PC-9 (cell line): ENCODE data around the gene HOXA5. TPM values are rescaled to one million over a fixed set of nuclear protein-coding genes. Genes with fewer than 3 reads are reported as not detected.

Experiments
- BruUV-seq: library from RNA; stranded (reverse); fragments of 400-500 nt; replicated peaks from 2 replicates; lab custom pipeline; 2021; lab: Mats Ljungman, UMichigan
- CTCF ChIA-PET: fragments of 300-600 bp; sonication (Branson Sonifier 250); formaldehyde crosslinking; loops from one replicate; lab custom pipeline; 2022; ENCODE audit warnings: antibody characterized with exemption; lab: Charles Lee
- POLR2A ChIA-PET: fragments of 300-600 bp; sonication (Branson Sonifier 250); formaldehyde crosslinking; loops from one replicate; lab custom pipeline; 2022; ENCODE audit warnings: antibody characterized with exemption; ENCODE audit not compliant: unreplicated experiment; lab: Charles Lee
- DNase-seq, 2 experiments: peaks; one replicate each; pipeline versions ENCODE4 v3.0.0 to v3.0.0-alpha.2; 2015 to 2022; ENCODE audit warnings: mixed read lengths in 1 of 2
- H2AFZ ChIP-seq: fragments of 200-600 bp; sonication (generic); 2 replicates; pipeline ENCODE4 v1.8.1; 2017; ENCODE audit warnings: antibody characterized with exemption
- H3F3A ChIP-seq: fragments of 200-600 bp; sonication (generic); 2 replicates; pipeline ENCODE4 v1.8.1; 2017; ENCODE audit warnings: antibody characterized with exemption, mild to moderate bottlenecking, low read depth; ENCODE audit not compliant: insufficient read depth
- H3K27ac ChIP-seq: fragments of 200-600 bp; sonication (generic); 2 replicates; pipeline ENCODE4 v1.6.1; 2016; ENCODE audit warnings: mixed run types
- H3K27me3 ChIP-seq: fragments of 200-600 bp; sonication (generic); 2 replicates; pipeline ENCODE4 v1.6.1; 2016; ENCODE audit warnings: low read depth, mixed run types; ENCODE audit not compliant: insufficient read depth
- H3K36me3 ChIP-seq: fragments of 200-600 bp; sonication (generic); 2 replicates; pipeline ENCODE4 v1.6.1; 2016; ENCODE audit warnings: low read depth, mixed run types
- H3K4me1 ChIP-seq: fragments of 200-600 bp; sonication (generic); replicated peaks from 2 replicates; pipeline ENCODE4 v1.6.1; 2016; ENCODE audit warnings: mixed run types; ENCODE audit not compliant: insufficient read depth
- H3K4me2 ChIP-seq: fragments of 200-600 bp; sonication (generic); 2 replicates; pipeline ENCODE4 v1.6.1; 2017; ENCODE audit warnings: mixed run types
- H3K4me3 ChIP-seq: fragments of 200-600 bp; sonication (generic); 2 replicates; pipeline ENCODE4 v1.6.1; 2016; ENCODE audit warnings: mixed run types
- H3K79me2 ChIP-seq: fragments of 200-600 bp; sonication (generic); 2 replicates; pipeline ENCODE4 v1.6.1; 2017; ENCODE audit warnings: low read depth, mixed run types
- H3K9me2 ChIP-seq: fragments of 200-600 bp; sonication (generic); 2 replicates; pipeline ENCODE4 v1.8.1; 2017; ENCODE audit warnings: mild to moderate bottlenecking; ENCODE audit not compliant: insufficient read depth
- H3K9me3 ChIP-seq: fragments of 200-600 bp; sonication (generic); 2 replicates; pipeline ENCODE4 v1.8.1; 2016; ENCODE audit warnings: low read depth; ENCODE audit not compliant: insufficient read depth
- H4K20me1 ChIP-seq: fragments of 200-600 bp; sonication (generic); 2 replicates; pipeline ENCODE4 v1.8.1; 2017; ENCODE audit not compliant: insufficient read depth
- CTCF ChIP-seq: fragments of 200-600 bp; sonication (generic); conservative IDR thresholded peaks from 2 replicates; pipeline ENCODE4 v1.6.1; 2017; ENCODE audit warnings: mixed run types, antibody characterized with exemption, mild to moderate bottlenecking, moderate library complexity
- EZH2 ChIP-seq: fragments of 200-600 bp; sonication (generic); IDR thresholded peaks from 2 replicates; pipeline ENCODE4 v1.8.0; 2017; ENCODE audit warnings: antibody characterized with exemption, low read depth
- intact Hi-C: fragments of 100-400 bp; cut with micrococcal nuclease; formaldehyde crosslinking; loops from one replicate; pipeline ENCODE4 v1.10.0; 2022; ENCODE audit not compliant: unreplicated experiment
- total RNA-seq: library from RNA; stranded (reverse); gene quantifications from 2 replicates; pipeline ENCODE4 v1.2.3, GENCODE V29; 2021

Gene HOXA5
- total RNA-seq, 1 experiment from 2014 or later: 1.0 TPM

- intact Hi-C loops: no loop called here
- DNase-seq: no peak
- CTCF ChIA-PET: no interaction called here
Observed at GRCh38 chr7:27129729-27130539, 13.5 kb downstream of the HOXA5 start.

GRCh38 chr7:27128776-27129728, 14.4 kb downstream of the HOXA5 start:
- H3K27ac ChIP-seq: no peak overlapping the region
- peaks cover 17% of the 10 kb centered on the region for H3K4me1 ChIP-seq

More at GRCh38 chr7:27129729-27130539, 13.5 kb downstream of the HOXA5 start:
- POLR2A ChIA-PET: no interaction called here
- TF ChIP-seq CTCF (no peak), EZH2 (no peak)
- no TSS peak for BruUV-seq
- Histone ChIP-seq H3K36me3 (no peaks in the 10 kb centered on the region), H3K4me1 (peaks cover 25% of the 10 kb centered on the region), H3K27me3 (no peaks in the 10 kb centered on the region), H3K9me2 (no peaks in the 10 kb centered on the region), H3K9me3 (no peaks in the 10 kb centered on the region), H3K4me3 (no peak overlapping the region), H3K4me2 (no peak overlapping the region), H4K20me1 (no peaks in the 10 kb centered on the region), H3K79me2 (no peaks in the 10 kb centered on the region), H3F3A (peaks cover 16% of the 10 kb centered on the region), H2AFZ (no peak overlapping the region), H3K27ac (no peak overlapping the region)

More at GRCh38 chr7:27128776-27129728, 14.4 kb downstream of the HOXA5 start:
- no peaks in the 10 kb centered on the region for H3K79me2 ChIP-seq
- H3K9me3 ChIP-seq: no peaks in the 10 kb centered on the region
- CTCF ChIA-PET: interaction anchor here (0.6 kb wide), 1 partner anchor 447 kb away, joined by 3 read pairs; no protein-coding TSS in a partner anchor
- DNase-seq: no peak
- BruUV-seq: no TSS peak
- peaks cover 8% of the 10 kb centered on the region; the same call in 1 of the 2 replicates for H3F3A ChIP-seq
- H3K36me3 ChIP-seq: no peaks in the 10 kb centered on the region
- H4K20me1 ChIP-seq: no peaks in the 10 kb centered on the region
- H3K4me3 ChIP-seq: no peak overlapping the region
- no peak for TF ChIP-seq CTCF
- TF ChIP-seq EZH2: no peak
- intact Hi-C loops: no loop called here
- POLR2A ChIA-PET: no interaction called here
- no peaks in the 10 kb centered on the region for H3K9me2 ChIP-seq
- no peak overlapping the region for H2AFZ ChIP-seq
- no peak overlapping the region for H3K4me2 ChIP-seq
- H3K27me3 ChIP-seq: no peaks in the 10 kb centered on the region
